HepG2 (cell line): ENCODE measurements around the gene KIRREL2. TPM values are rescaled to one million over a fixed set of nuclear protein-coding genes. Genes with fewer than 3 reads are reported as not detected.

ENCODE experiments used
- ATAC-seq: fragments of 200-7000 bp; cut with Tn5 transposase; 3 replicates; pipeline ENCODE4 v1.9.1; 2020; ENCODE audit warnings: mild to moderate bottlenecking, moderate library complexity
- BruUV-seq: library from RNA; stranded (reverse); fragments of 400-500 nt; replicated peaks from 2 replicates; lab custom pipeline; 2021; lab: Mats Ljungman, UMichigan
- CTCF ChIA-PET: fragments of 300-600 bp; formaldehyde crosslinking; extraction: SDS; loops from one replicate; lab custom pipeline; 2021; ENCODE audit warnings: low total read pairs, inconsistent platforms, low intra/inter-chr PET ratio; lab: Yijun Ruan, JAX
- POLR2A ChIA-PET: fragments of 350-600 bp; sonication (Branson Sonifier 250); formaldehyde crosslinking; loops from one replicate; lab custom pipeline; 2020; ENCODE audit warnings: antibody characterized with exemption, inconsistent platforms; lab: Yijun Ruan, JAX
- DNase-seq: peaks from one replicate; pipeline ENCODE4 v3.0.0-alpha.2; 2015; ENCODE audit warnings: low spot score
- FAIRE-seq: peaks from 3 replicates; lab custom pipeline; 2011; peaks lifted over from hg19 to GRCh38; lab: Jason Lieb, UNC
- H2AFZ ChIP-seq: one replicate; pipeline ENCODE4 v1.6.1; 2011; ENCODE audit warnings: low read length, inconsistent platforms
- H3K27ac ChIP-seq: fragments of 300-600 bp; 3 replicates; pipeline ENCODE4 v1.8.0; 2011; ENCODE audit warnings: mixed run types, mild to moderate bottlenecking, mixed read lengths, low read length, inconsistent platforms; ENCODE audit not compliant: insufficient read depth; ENCODE audit errors: extremely low read length
- H3K27me3 ChIP-seq, 2 experiments: fragments of 200-600 bp in 1 of 2; 2 replicates in 1 of 2; 3 replicates in 1 of 2; pipeline versions ENCODE4 v1.6.0 to v1.8.0; 2011; ENCODE audit warnings: low read length in 2 of 2, mild to moderate bottlenecking in 2 of 2, moderate library complexity in 2 of 2, inconsistent platforms in 1 of 2; ENCODE audit not compliant: insufficient read depth in 2 of 2, control insufficient read depth in 1 of 2
- H3K36me3 ChIP-seq, 2 experiments: fragments of 200-600 bp in 1 of 2; replicated peaks in 1 of 2; 2 replicates in 1 of 2; 3 replicates in 1 of 2; pipeline versions ENCODE4 v1.5.1 to v1.8.0; 2011; ENCODE audit warnings: low read length in 2 of 2, inconsistent platforms in 1 of 2; ENCODE audit not compliant: insufficient read depth in 2 of 2, control insufficient read depth in 1 of 2
- H3K4me1 ChIP-seq: 2 replicates; pipeline ENCODE4 v1.5.1; 2012; ENCODE audit warnings: low read length, inconsistent platforms; ENCODE audit not compliant: insufficient read depth
- H3K4me2 ChIP-seq: 2 replicates; pipeline ENCODE4 v1.6.0; 2011; ENCODE audit warnings: low read depth, low read length, inconsistent platforms
- H3K4me3 ChIP-seq, 3 experiments: fragments of 200-600 bp in 1 of 3; sonication (generic), shearing (Covaris generic) in 1 of 3; replicated peaks in 1 of 3; 2 replicates each; pipeline ENCODE4 v1.5.1; 2011 to 2016; ENCODE audit warnings: low read length in 3 of 3, inconsistent platforms in 2 of 3, low read depth in 2 of 3, mild to moderate bottlenecking in 2 of 3, control low read depth in 1 of 3, mixed read lengths in 1 of 3; ENCODE audit not compliant: insufficient read depth in 1 of 3
- H3K79me2 ChIP-seq: one replicate; pipeline ENCODE4 v1.6.1; 2011; ENCODE audit warnings: low read length, inconsistent platforms; ENCODE audit not compliant: insufficient read depth
- H3K9ac ChIP-seq: 2 replicates; pipeline ENCODE4 v1.6.0; 2011; ENCODE audit warnings: mild to moderate bottlenecking, low read depth, low read length, inconsistent platforms; ENCODE audit not compliant: insufficient read depth
- H3K9me3 ChIP-seq: 2 replicates; pipeline ENCODE4 v1.5.1; 2012; ENCODE audit warnings: mild to moderate bottlenecking, low read length
- H4K20me1 ChIP-seq: 2 replicates; pipeline ENCODE4 v1.6.0; 2011; ENCODE audit warnings: inconsistent platforms, mild to moderate bottlenecking, low read length, moderate library complexity; ENCODE audit not compliant: insufficient read depth
- CBX5 ChIP-seq: sonication (generic); formaldehyde crosslinking; IDR thresholded peaks from 2 replicates; pipeline ENCODE4 v1.4.0; 2020; ENCODE audit warnings: missing genetic modification reagents, borderline replicate concordance
- CREB3 ChIP-seq: sonication (generic); formaldehyde crosslinking; IDR thresholded peaks from 2 replicates; pipeline ENCODE4 v1.5.0; 2020; ENCODE audit warnings: missing genetic modification reagents
- E2F1 ChIP-seq: sonication (generic); formaldehyde crosslinking; IDR thresholded peaks from 2 replicates; pipeline ENCODE4 v1.5.0; 2020; ENCODE audit warnings: missing genetic modification reagents
- FLYWCH1 ChIP-seq: sonication (generic); formaldehyde crosslinking; IDR thresholded peaks from 2 replicates; pipeline ENCODE4 v1.8.1; 2023; ENCODE audit warnings: mild to moderate bottlenecking, missing genetic modification reagents
- FOXK2 ChIP-seq: fragments of 450-650 bp; IDR thresholded peaks from 2 replicates; pipeline ENCODE4 v1.6.1; 2016
- GATA4 ChIP-seq: sonication (generic); IDR thresholded peaks from 2 replicates; pipeline ENCODE4 v1.6.1; 2016; ENCODE audit warnings: antibody characterized with exemption, low read depth, borderline replicate concordance
- GTF2F1 ChIP-seq: fragments of 150-350 bp; IDR thresholded peaks from 2 replicates; pipeline ENCODE4 v1.6.1; 2014; ENCODE audit warnings: low read length
- KDM1A ChIP-seq: IDR thresholded peaks from 2 replicates; pipeline ENCODE4 v1.6.1; 2016; ENCODE audit warnings: missing compliant biosample characterization
- MTF1 ChIP-seq: sonication (generic); formaldehyde crosslinking; IDR thresholded peaks from 2 replicates; pipeline ENCODE4 v1.5.0; 2020; ENCODE audit warnings: missing genetic modification reagents
- NR2C2 ChIP-seq: sonication (generic); formaldehyde crosslinking; IDR thresholded peaks from 2 replicates; pipeline ENCODE4 v1.4.0; 2020; ENCODE audit warnings: missing genetic modification reagents, mild to moderate bottlenecking, moderate library complexity, borderline replicate concordance
- RFX1 ChIP-seq: fragments of 450-650 bp; IDR thresholded peaks from 2 replicates; pipeline ENCODE4 v1.6.1; 2017
- ZBTB33 ChIP-seq: sonication (generic); formaldehyde crosslinking; IDR thresholded peaks from 2 replicates; pipeline ENCODE4 v1.4.0; 2020; ENCODE audit warnings: missing genetic modification reagents
- ZNF274 ChIP-seq: sonication (generic); formaldehyde crosslinking; IDR thresholded peaks from 2 replicates; pipeline ENCODE4 v1.5.1; 2020; ENCODE audit warnings: mild to moderate bottlenecking, missing genetic modification reagents
- ZNF350 ChIP-seq: sonication (generic); formaldehyde crosslinking; IDR thresholded peaks from 2 replicates; pipeline ENCODE4 v1.4.0; 2020; ENCODE audit warnings: mild to moderate bottlenecking, low read depth, missing genetic modification reagents, borderline replicate concordance
- ZNF558 ChIP-seq: sonication (generic); formaldehyde crosslinking; IDR thresholded peaks from 2 replicates; pipeline ENCODE4 v1.9.0; 2022; ENCODE audit warnings: mild to moderate bottlenecking, missing genetic modification reagents, borderline replicate concordance
- ZNF570 ChIP-seq: sonication (generic); formaldehyde crosslinking; IDR thresholded peaks from 2 replicates; pipeline ENCODE4 v1.4.0; 2020; ENCODE audit warnings: mild to moderate bottlenecking, missing genetic modification reagents, borderline replicate concordance
- ZNF720 ChIP-seq: sonication (generic); formaldehyde crosslinking; IDR thresholded peaks from 2 replicates; pipeline ENCODE4 v1.4.0; 2020; ENCODE audit warnings: missing genetic modification reagents
- ZNF747 ChIP-seq: sonication (generic); formaldehyde crosslinking; IDR thresholded peaks from 2 replicates; pipeline ENCODE4 v1.8.1; 2023; ENCODE audit warnings: missing genetic modification reagents, mild to moderate bottlenecking, borderline replicate concordance
- ZNF839 ChIP-seq: sonication (generic); formaldehyde crosslinking; IDR thresholded peaks from 2 replicates; pipeline ENCODE4 v1.4.0; 2020; ENCODE audit warnings: missing genetic modification reagents, mild to moderate bottlenecking, borderline replicate concordance
- ZSCAN30 ChIP-seq: sonication (generic); formaldehyde crosslinking; IDR thresholded peaks from 2 replicates; pipeline ENCODE4 v1.5.0; 2020; ENCODE audit warnings: mild to moderate bottlenecking, missing genetic modification reagents
- ZZZ3 ChIP-seq: sonication (generic); formaldehyde crosslinking; IDR thresholded peaks from 2 replicates; pipeline ENCODE4 v1.4.0; 2020; ENCODE audit warnings: missing genetic modification reagents, mild to moderate bottlenecking, borderline replicate concordance
- WGBS: methylation state at CpG from one replicate; pipeline ENCODE4 v1.1.6; 2017; ENCODE audit warnings: low lambda C conversion rate; 5-methylcytosine and 5-hydroxymethylcytosine counted together
- in situ Hi-C: cut with HindIII; loops from 2 replicates; pipeline ENCODE4 v1.10.0; 2017; ENCODE audit warnings: low pct_unique_long_range_greater_than_20kb; ENCODE audit not compliant: extremely low pct_ligation_motif_present
- intact Hi-C: fragments of 100-400 bp; cut with micrococcal nuclease; formaldehyde crosslinking; loops from one replicate; pipeline ENCODE4 v1.10.0; 2022; ENCODE audit not compliant: unreplicated experiment
- polyA plus RNA-seq, 8 experiments: library from polyadenylated mRNA; depleted of rRNA in 3 of 8; stranded (reverse) in 7 of 8; unstranded in 1 of 8; fragments of >200 nt; fragmentation: Illumina TruSeq in 4 of 8; extraction: Trizol in 4 of 8; gene quantifications; 2 replicates each; pipeline versions ENCODE4 v1.2.1 to v1.2.3, GENCODE V29; 2011 to 2016; ENCODE audit warnings: low read depth in 4 of 8, missing spikeins in 1 of 8, mixed read lengths in 1 of 8; ENCODE audit not compliant: insufficient read depth in 1 of 8
- total RNA-seq, 5 experiments: library from RNA; depleted of rRNA; stranded (reverse); fragments of >200 nt; fragmentation: Illumina TruSeq; extraction: Trizol; gene quantifications; 2 replicates each; pipeline ENCODE4 v1.2.3, GENCODE V29; 2016; ENCODE audit warnings: low read depth in 1 of 5

Gene KIRREL2
- total and polyA plus RNA-seq, 2 of the 13 experiments (the other 11 are each of a cell fraction or from before 2014, with no cell fraction given): 0.18 to 2.4 TPM

- no peak for TF ChIP-seq KDM1A (CRISPR knock-in tag)
- TF ChIP-seq FOXK2: no peak
- TF ChIP-seq FLYWCH1: no peak
- no peak for TF ChIP-seq ZNF747
Measured at GRCh38 chr19:35885904-35886303, 29.2 kb downstream of the KIRREL2 start (continued).

GRCh38 chr19:35887197-35887596 is 30.5 kb downstream of the KIRREL2 start:
- WGBS: 83% methylated on average over 3 of the region's 5 CpGs
- ChIA-PET CTCF (no interaction called here), POLR2A (no interaction called here)
- no peaks in the 10 kb centered on the region for H3K4me1 ChIP-seq
- no peak overlapping the region for H3K27ac ChIP-seq
- no peak overlapping the region for H3K4me3 ChIP-seq
- DNase-seq (no peak), ATAC-seq (no peak), FAIRE-seq (no peak)
- no peaks in the 10 kb centered on the region for H4K20me1 ChIP-seq
- no peaks in the 10 kb centered on the region for H3K9me3 ChIP-seq
- BruUV-seq: no TSS peak
- H3K27me3 ChIP-seq: no peaks in the 10 kb centered on the region
- H2AFZ ChIP-seq: no peak overlapping the region
- H3K9ac ChIP-seq: no peak overlapping the region
- H3K4me2 ChIP-seq: no peak overlapping the region
- intact Hi-C loops (no loop called here), in situ Hi-C loops (loop anchor here (10.0 kb wide), 1 partner anchor 48 kb away; the partner anchor contains the start of gene LRFN3)
- H3K36me3 ChIP-seq: peaks cover 4 to 14% of the 10 kb centered on the region in 2 experiments; a peak in 3 of 5 replicates
- no peaks in the 10 kb centered on the region for H3K79me2 ChIP-seq
- TF ChIP-seq GATA4 (no peak), GTF2F1 (no peak), ZNF350 (no peak), CREB3 (CRISPR knock-in tag) (no peak), ZNF839 (no peak), ZNF274 (CRISPR knock-in tag) (no peak), MTF1 (CRISPR knock-in tag) (no peak), ZZZ3 (CRISPR knock-in tag) (no peak), ZSCAN30 (no peak), CBX5 (CRISPR knock-in tag) (no peak), NR2C2 (CRISPR knock-in tag) (no peak), ZNF720 (CRISPR knock-in tag) (no peak), RFX1 (no peak), ZBTB33 (CRISPR knock-in tag) (no peak), ZNF558 (CRISPR knock-in tag) (no peak), ZNF570 (CRISPR knock-in tag) (no peak), E2F1 (CRISPR knock-in tag) (no peak)
